Activated T-cell treated with anti-CD3 and anti-CD28 coated beads, Interleukin-2, amount 50 U/mL, for 72 hours (primary cell): ENCODE results near the gene DZIP1. TPM values are rescaled to one million over a fixed set of nuclear protein-coding genes. Genes with fewer than 3 reads are reported as not detected.
"Not testable (repeated sequence)": the region's sequence is repeated elsewhere in the genome, so short reads cannot be mapped to it uniquely, and the experiment has no call there.

Experiments used
- ATAC-seq, 2 donors: fragments of 150-1000 bp; cut with Tn5 transposase; replicated peaks in 1 of 2; 2 replicates each; pipeline ENCODE4 v1.10.0; 2021; ENCODE audit warnings: moderate library complexity in 2 of 2, mild to moderate bottlenecking in 1 of 2
- DNase-seq, 2 donors: peaks; one replicate each; pipeline ENCODE4 v3.0.0; 2021 to 2022; ENCODE audit warnings: mixed read lengths in 1 of 2
- H3K27ac Mint-ChIP-seq: one replicate; pipeline ENCODE4 v1.8.0; 2022; ENCODE audit warnings: mild to moderate bottlenecking, moderate library complexity, mixed read lengths
- H3K27me3 Mint-ChIP-seq: one replicate; pipeline ENCODE4 v1.8.0; 2022; ENCODE audit warnings: low read depth, mixed read lengths
- H3K36me3 Mint-ChIP-seq, 2 donors: one replicate each; pipeline ENCODE4 v1.8.0; 2022; ENCODE audit warnings: mixed read lengths in 2 of 2, mild to moderate bottlenecking in 1 of 2; ENCODE audit not compliant: insufficient read depth in 2 of 2
- H3K4me1 Mint-ChIP-seq: one replicate; pipeline ENCODE4 v1.8.0; 2022; ENCODE audit warnings: low read depth, mixed read lengths
- H3K4me3 Mint-ChIP-seq, 2 donors: one replicate each; pipeline ENCODE4 v1.8.0; 2022; ENCODE audit warnings: mild to moderate bottlenecking in 2 of 2, mixed read lengths in 2 of 2, moderate library complexity in 2 of 2
- H3K9me3 Mint-ChIP-seq, 2 donors: one replicate each; pipeline ENCODE4 v1.8.0; 2022; ENCODE audit warnings: mixed read lengths in 2 of 2
- total RNA-seq, 2 donors: library from RNA; stranded (reverse); gene quantifications; one replicate each; pipeline ENCODE4 v1.2.3, GENCODE V29; 2022

Gene DZIP1
- total RNA-seq, 2 donors from 2014 or later = 0.19 to 0.31 TPM

- H3K36me3 Mint-ChIP-seq = no peaks in the 10 kb centered on the region
- H3K9me3 Mint-ChIP-seq = no peaks in the 10 kb centered on the region
- H3K4me3 Mint-ChIP-seq = no peak overlapping the region
- no peak for ATAC-seq
- no peaks in the 10 kb centered on the region for H3K4me1 Mint-ChIP-seq
- H3K27ac Mint-ChIP-seq = no peak overlapping the region
- DNase-seq = no peak
- no peaks in the 10 kb centered on the region for H3K27me3 Mint-ChIP-seq
Observed at GRCh38 chr13:95573221-95573620, 71.3 kb downstream of the DZIP1 start.

- DNase-seq = no peak
- H3K4me3 Mint-ChIP-seq = no peak overlapping the region
- no peaks in the 10 kb centered on the region for H3K9me3 Mint-ChIP-seq
- no peaks in the 10 kb centered on the region for H3K36me3 Mint-ChIP-seq
- no peaks in the 10 kb centered on the region for H3K27me3 Mint-ChIP-seq
- no peaks in the 10 kb centered on the region for H3K4me1 Mint-ChIP-seq
- H3K27ac Mint-ChIP-seq = no peak overlapping the region
- no peak for ATAC-seq
Observed at GRCh38 chr13:95571941-95572340, 72.6 kb downstream of the DZIP1 start.

- DNase-seq (no peak), ATAC-seq (no peak)
- H3K36me3 Mint-ChIP-seq = no peaks in the 10 kb centered on the region
- H3K27ac Mint-ChIP-seq = no peak overlapping the region
- no peak overlapping the region for H3K4me3 Mint-ChIP-seq
- H3K4me1 Mint-ChIP-seq = no peaks in the 10 kb centered on the region
- H3K27me3 Mint-ChIP-seq = peaks cover 6% of the 10 kb centered on the region
- peaks cover 0 to 2% of the 10 kb centered on the region in 2 donors for H3K9me3 Mint-ChIP-seq
Observed at GRCh38 chr13:95570016-95570415, 74.5 kb downstream of the DZIP1 start.

- H3K4me3 Mint-ChIP-seq = no peak overlapping the region
- no peak for DNase-seq
- ATAC-seq = no peak
- no peaks in the 10 kb centered on the region for H3K4me1 Mint-ChIP-seq
- peaks cover 0 to 2% of the 10 kb centered on the region in 2 donors for H3K9me3 Mint-ChIP-seq
- no peaks in the 10 kb centered on the region for H3K36me3 Mint-ChIP-seq
- H3K27ac Mint-ChIP-seq = no peak overlapping the region
- peaks cover 10% of the 10 kb centered on the region for H3K27me3 Mint-ChIP-seq
Observed at GRCh38 chr13:95568131-95568530, 76.4 kb downstream of the DZIP1 start.

GRCh38 chr13:95565758-95566157 lies 78.7 kb downstream of the DZIP1 start:
- ATAC-seq, H3K4me3 Mint-ChIP-seq, H3K9me3 Mint-ChIP-seq, H3K27ac Mint-ChIP-seq, H3K36me3 Mint-ChIP-seq, DNase-seq, H3K4me1 Mint-ChIP-seq: not testable (repeated sequence)
- H3K27me3 Mint-ChIP-seq = peaks cover 16% of the 10 kb centered on the region

- peaks cover 16% of the 10 kb centered on the region for H3K27me3 Mint-ChIP-seq
- H3K36me3 Mint-ChIP-seq = no peaks in the 10 kb centered on the region
- no peaks in the 10 kb centered on the region for H3K4me1 Mint-ChIP-seq
- H3K4me3 Mint-ChIP-seq = no peak overlapping the region
- no peak overlapping the region for H3K27ac Mint-ChIP-seq
- ATAC-seq (no peak), DNase-seq (no peak)
- peaks cover 0 to 2% of the 10 kb centered on the region in 2 donors for H3K9me3 Mint-ChIP-seq
Observed at GRCh38 chr13:95564733-95565291, 79.7 kb downstream of the DZIP1 start.

- ATAC-seq (no peak), DNase-seq (no peak)
- Mint-ChIP-seq H3K4me3 (no peak overlapping the region), H3K27ac (no peak overlapping the region), H3K36me3 (no peaks in the 10 kb centered on the region), H3K27me3 (peaks cover 16% of the 10 kb centered on the region), H3K9me3 (peaks cover 0 to 2% of the 10 kb centered on the region in 2 donors), H3K4me1 (no peaks in the 10 kb centered on the region)
Observed at GRCh38 chr13:95564091-95564490, 80.4 kb downstream of the DZIP1 start.

GRCh38 chr13:95560387-95560786 lies 84.1 kb downstream of the DZIP1 start:
- Mint-ChIP-seq H3K9me3 (no peaks in the 10 kb centered on the region), H3K27me3 (peaks cover 15% of the 10 kb centered on the region), H3K36me3 (no peaks in the 10 kb centered on the region), H3K4me1 (no peaks in the 10 kb centered on the region), H3K4me3 (no peak overlapping the region), H3K27ac (no peak overlapping the region)
- no peak for DNase-seq
- no peak for ATAC-seq

GRCh38 chr13:95559100-95559499 lies 85.4 kb downstream of the DZIP1 start:
- no peak for ATAC-seq
- no peaks in the 10 kb centered on the region for H3K4me1 Mint-ChIP-seq
- no peak overlapping the region for H3K27ac Mint-ChIP-seq

GRCh38 chr13:95557013-95557412 lies 87.5 kb downstream of the DZIP1 start:
- no peaks in the 10 kb centered on the region for H3K36me3 Mint-ChIP-seq
- peaks cover 7% of the 10 kb centered on the region for H3K4me1 Mint-ChIP-seq
- H3K27me3 Mint-ChIP-seq = peaks cover 27% of the 10 kb centered on the region
- no peak overlapping the region for H3K27ac Mint-ChIP-seq
- no peak overlapping the region for H3K4me3 Mint-ChIP-seq
- DNase-seq (no peak), ATAC-seq (no peak)
- no peaks in the 10 kb centered on the region for H3K9me3 Mint-ChIP-seq

More at GRCh38 chr13:95559100-95559499, 85.4 kb downstream of the DZIP1 start:
- no peak for DNase-seq
- Mint-ChIP-seq H3K9me3 (no peaks in the 10 kb centered on the region), H3K27me3 (peaks cover 28% of the 10 kb centered on the region), H3K36me3 (no peaks in the 10 kb centered on the region), H3K4me3 (no peak overlapping the region)

GRCh38 chr13:95553581-95554385 lies 90.7 kb downstream of the DZIP1 start:
- no peak for DNase-seq
- Mint-ChIP-seq H3K27ac (no peak overlapping the region), H3K9me3 (no peaks in the 10 kb centered on the region), H3K4me3 (peak overlapping the region; percentile 50 to 77), H3K27me3 (peaks cover 56% of the 10 kb centered on the region), H3K36me3 (no peaks in the 10 kb centered on the region), H3K4me1 (peaks cover 7% of the 10 kb centered on the region)
- no peak for ATAC-seq

GRCh38 chr13:95552539-95553441 lies 91.7 kb downstream of the DZIP1 start, which contains the start of gene CLDN10:
TSS of gene CLDN10 (plus strand) at chr13:95552720. CDS start at chr13:95552754, 34 bp downstream.
- Mint-ChIP-seq H3K4me3 (peak within 1 kb of the TSS; percentile 50 to 77), H3K4me1 (peaks cover 7% of the 10 kb centered on the region), H3K27me3 (peaks cover 62% of the 10 kb centered on the region), H3K9me3 (no peaks in the 10 kb centered on the region), H3K36me3 (no peaks in the 10 kb centered on the region), H3K27ac (no peak within 1 kb of the TSS)
- DNase-seq (peak in 1 of 2 donors; percentile 12), ATAC-seq (peak; percentile 35 to 57)

- H3K27ac Mint-ChIP-seq = no peak overlapping the region
- no peaks in the 10 kb centered on the region for H3K9me3 Mint-ChIP-seq
- DNase-seq (no peak), ATAC-seq (no peak)
- H3K4me3 Mint-ChIP-seq = peak overlapping the region in 1 of 2 donors; percentile 34
- H3K27me3 Mint-ChIP-seq = peaks cover 68% of the 10 kb centered on the region
- peaks cover 7% of the 10 kb centered on the region for H3K4me1 Mint-ChIP-seq
- no peaks in the 10 kb centered on the region for H3K36me3 Mint-ChIP-seq
Observed at GRCh38 chr13:95552208-95552538, 92.3 kb downstream of the DZIP1 start.
